Right atrium auricular region (tissue), 2 donors: ENCODE measurements around the gene MBLAC1. TPM values are rescaled to one million over a fixed set of nuclear protein-coding genes. Genes with fewer than 3 reads are reported as not detected.

Experiments used
- DNase-seq: peaks from one replicate; pipeline ENCODE4 v3.0.0-alpha.2; 2019; ENCODE audit warnings: low spot score
- H3K27ac ChIP-seq, 2 donors: fragments of 200-600 bp; sonication (generic); 1 replicate in 1 of 2; 2 replicates in 1 of 2; pipeline ENCODE4 v1.5.1; 2016 to 2019
- H3K27me3 ChIP-seq, 2 donors: fragments of 200-600 bp; sonication (generic); one replicate each; pipeline versions ENCODE4 v1.5.1 to v1.6.0; 2017 to 2019
- H3K36me3 ChIP-seq: fragments of 200-600 bp; sonication (generic); one replicate; pipeline ENCODE4 v1.5.1; 2016
- H3K4me1 ChIP-seq, 2 donors: fragments of 200-600 bp; sonication (generic); one replicate each; pipeline versions ENCODE4 v1.5.1 to v1.6.0; 2017 to 2019
- H3K4me3 ChIP-seq, 2 donors: fragments of 200-600 bp; sonication (generic); 1 replicate in 1 of 2; 2 replicates in 1 of 2; pipeline ENCODE4 v1.5.1; 2017 to 2019; ENCODE audit warnings: mild to moderate bottlenecking in 1 of 2, moderate library complexity in 1 of 2
- H3K9me3 ChIP-seq, 2 donors: fragments of 200-600 bp; sonication (generic); one replicate each; pipeline ENCODE4 v1.5.1; 2019
- total RNA-seq, 2 donors: library from RNA; depleted of rRNA; stranded (reverse); fragments of >200 nt; gene quantifications; one replicate each; pipeline ENCODE4 v1.1.0, GENCODE V29; 2016
- TF ChIP-seq, protein P1 (sequence below), 2 donors: fragments of 200-600 bp; sonication (generic); IDR thresholded peaks; one replicate each; pipeline ENCODE4 v1.5.1; 2019; ENCODE audit warnings: antibody characterized with exemption in 2 of 2

Gene MBLAC1
- total RNA-seq, 2 donors from 2014 or later = 3.3 to 6.1 TPM

DNA sequence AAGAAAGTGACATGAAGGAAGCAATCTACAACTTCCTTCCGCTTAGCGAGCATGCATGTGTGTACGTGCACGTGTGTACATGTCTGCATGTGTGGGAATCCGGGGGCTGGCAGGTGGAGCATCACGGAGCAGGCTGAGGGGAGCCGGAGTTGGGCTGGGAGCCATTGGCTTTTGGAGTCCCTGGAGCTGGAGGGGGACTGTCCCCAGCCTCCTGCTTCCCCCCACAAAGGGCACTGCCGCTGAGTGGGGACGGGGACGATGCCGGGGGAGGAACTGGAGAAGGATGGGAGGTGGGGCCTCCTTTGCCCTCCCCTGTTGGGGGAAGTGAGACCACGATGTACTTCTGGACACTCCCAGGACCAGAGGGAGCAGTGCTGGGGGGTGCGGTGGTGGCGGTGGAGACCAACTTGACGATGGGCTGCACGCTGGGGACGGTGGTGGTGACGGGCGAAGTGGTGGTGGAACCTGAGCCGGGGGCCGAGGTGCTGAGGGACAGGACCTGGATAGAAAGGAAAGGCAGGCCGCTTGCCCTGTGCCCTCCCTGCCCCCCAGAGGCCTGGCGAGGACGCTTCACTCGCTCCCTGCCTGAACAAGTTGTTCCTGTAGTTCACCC, 19.5 kb upstream of the MBLAC1 start:
- no peak overlapping the region for H3K27ac ChIP-seq
- peaks cover 0 to 5% of the 10 kb centered on the region in 2 donors for H3K4me1 ChIP-seq
- no peaks in the 10 kb centered on the region for H3K27me3 ChIP-seq
- TF ChIP-seq, protein P1, sequence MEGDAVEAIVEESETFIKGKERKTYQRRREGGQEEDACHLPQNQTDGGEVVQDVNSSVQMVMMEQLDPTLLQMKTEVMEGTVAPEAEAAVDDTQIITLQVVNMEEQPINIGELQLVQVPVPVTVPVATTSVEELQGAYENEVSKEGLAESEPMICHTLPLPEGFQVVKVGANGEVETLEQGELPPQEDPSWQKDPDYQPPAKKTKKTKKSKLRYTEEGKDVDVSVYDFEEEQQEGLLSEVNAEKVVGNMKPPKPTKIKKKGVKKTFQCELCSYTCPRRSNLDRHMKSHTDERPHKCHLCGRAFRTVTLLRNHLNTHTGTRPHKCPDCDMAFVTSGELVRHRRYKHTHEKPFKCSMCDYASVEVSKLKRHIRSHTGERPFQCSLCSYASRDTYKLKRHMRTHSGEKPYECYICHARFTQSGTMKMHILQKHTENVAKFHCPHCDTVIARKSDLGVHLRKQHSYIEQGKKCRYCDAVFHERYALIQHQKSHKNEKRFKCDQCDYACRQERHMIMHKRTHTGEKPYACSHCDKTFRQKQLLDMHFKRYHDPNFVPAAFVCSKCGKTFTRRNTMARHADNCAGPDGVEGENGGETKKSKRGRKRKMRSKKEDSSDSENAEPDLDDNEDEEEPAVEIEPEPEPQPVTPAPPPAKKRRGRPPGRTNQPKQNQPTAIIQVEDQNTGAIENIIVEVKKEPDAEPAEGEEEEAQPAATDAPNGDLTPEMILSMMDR (IDR thresholded peaks at IDR 0.05) = no peak
- H3K9me3 ChIP-seq = no peaks in the 10 kb centered on the region
- no peak for DNase-seq
- H3K4me3 ChIP-seq = no peak overlapping the region
- H3K36me3 ChIP-seq = peaks cover 58% of the 10 kb centered on the region

DNA sequence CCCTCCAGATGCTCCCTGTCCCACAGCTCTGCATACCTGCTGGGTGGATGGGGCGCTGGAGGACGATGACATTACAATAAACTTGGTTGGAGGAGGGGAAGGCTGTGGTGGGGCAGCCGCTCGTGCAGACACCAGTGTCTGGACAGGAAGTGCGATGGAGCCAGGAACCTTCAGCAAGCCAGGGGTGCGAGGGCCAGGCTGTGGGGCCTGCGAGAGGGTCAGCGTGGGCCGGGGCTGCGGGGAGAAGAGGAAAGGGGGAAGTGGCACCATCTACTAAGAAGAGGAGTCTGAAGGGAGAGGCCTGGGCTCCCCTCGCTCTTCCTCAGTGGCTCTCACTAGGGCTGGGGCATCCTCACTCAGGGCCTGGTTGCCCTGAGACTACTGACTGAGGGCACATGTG, 18.9 kb upstream of the MBLAC1 start:
- Histone ChIP-seq H3K36me3 (peaks cover 65% of the 10 kb centered on the region), H3K4me1 (no peaks in the 10 kb centered on the region), H3K9me3 (no peaks in the 10 kb centered on the region), H3K27me3 (no peaks in the 10 kb centered on the region), H3K27ac (no peak overlapping the region), H3K4me3 (no peak overlapping the region)
- TF ChIP-seq, protein P1 (IDR thresholded peaks at IDR 0.05) = no peak
- no peak for DNase-seq

DNA sequence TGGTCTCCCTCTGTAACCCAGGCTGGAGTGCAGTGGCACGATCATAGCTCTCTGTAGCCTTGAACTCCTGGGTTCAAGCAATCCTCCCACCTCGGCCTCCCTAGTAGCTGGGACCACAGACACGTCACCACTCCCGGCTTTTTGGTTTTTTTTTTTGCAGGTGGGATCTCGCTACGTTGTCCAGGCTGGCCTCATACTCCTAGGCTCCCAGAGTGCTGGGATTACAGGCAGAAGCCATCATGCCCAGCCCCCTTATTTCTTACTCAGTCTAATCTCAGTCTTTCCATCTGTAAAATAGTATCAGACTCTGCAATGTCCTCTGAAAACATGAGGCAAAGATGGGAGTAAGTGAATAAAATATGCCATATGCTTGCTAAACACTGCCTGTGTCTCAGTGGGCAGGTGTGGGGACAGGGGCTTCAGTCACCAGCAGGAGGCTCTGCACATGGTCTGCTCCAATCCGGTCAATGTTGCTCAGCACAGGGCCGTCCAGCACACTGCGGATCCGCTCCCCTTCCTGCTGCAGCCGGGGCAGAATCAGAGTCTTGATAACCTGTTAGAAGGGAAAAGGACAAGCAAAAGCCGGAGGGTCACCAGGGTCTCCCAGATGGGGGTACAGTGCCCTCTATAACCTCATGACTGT, 17.1 kb upstream of the MBLAC1 start:
- TF ChIP-seq, protein P1 (IDR thresholded peaks at IDR 0.05) = no peak
- Histone ChIP-seq H3K4me1 (no peaks in the 10 kb centered on the region), H3K9me3 (no peaks in the 10 kb centered on the region), H3K27me3 (no peaks in the 10 kb centered on the region), H3K27ac (no peak overlapping the region), H3K4me3 (no peak overlapping the region), H3K36me3 (peaks cover 65% of the 10 kb centered on the region)
- DNase-seq = no peak

DNA sequence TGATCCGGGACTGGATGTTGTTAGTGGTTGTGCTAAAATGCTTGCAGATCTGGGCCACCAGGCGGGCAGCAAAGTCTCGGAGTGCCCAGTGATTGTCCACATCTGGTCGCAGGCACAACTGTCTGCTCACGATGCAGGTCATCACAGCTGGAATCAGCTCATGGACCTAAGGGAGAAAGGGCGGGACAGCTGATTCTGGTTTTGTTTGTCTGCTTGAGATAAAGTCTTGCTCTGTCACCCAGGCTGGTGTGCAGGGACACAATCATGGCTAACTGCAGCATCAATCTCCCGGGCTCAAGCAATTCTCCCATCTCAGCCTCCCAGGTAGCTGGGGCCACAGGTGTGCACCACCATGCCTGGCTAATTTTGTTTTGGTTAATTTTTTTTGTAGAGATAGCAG, 15.6 kb upstream of the MBLAC1 start:
- TF ChIP-seq, protein P1 (IDR thresholded peaks at IDR 0.05) = no peak
- no peaks in the 10 kb centered on the region for H3K27me3 ChIP-seq
- H3K36me3 ChIP-seq = peaks cover 51% of the 10 kb centered on the region
- H3K4me1 ChIP-seq = no peaks in the 10 kb centered on the region
- no peak overlapping the region for H3K4me3 ChIP-seq
- no peak for DNase-seq
- H3K27ac ChIP-seq = no peak overlapping the region
- H3K9me3 ChIP-seq = no peaks in the 10 kb centered on the region

DNA sequence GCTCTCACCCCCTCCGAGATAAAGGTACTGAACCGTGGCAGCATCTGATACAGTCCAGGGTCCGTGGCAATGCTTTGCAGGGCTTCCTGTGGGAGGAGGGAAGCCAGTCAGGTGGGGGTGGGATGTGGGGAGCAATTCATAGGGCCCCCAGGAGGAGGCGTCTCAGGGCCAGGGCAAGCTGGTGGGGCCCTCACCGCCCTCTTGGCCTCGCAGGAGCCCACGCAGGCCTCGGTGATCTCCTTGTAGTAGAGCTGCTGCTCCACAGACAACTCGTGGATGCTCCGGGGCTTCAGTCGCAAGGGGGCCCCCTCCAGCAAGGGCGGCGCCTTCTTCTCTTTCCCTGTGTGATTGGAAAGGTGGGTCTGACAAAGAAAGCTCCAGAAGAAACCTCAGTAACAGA, 14.9 kb upstream of the MBLAC1 start:
- Histone ChIP-seq H3K36me3 (peaks cover 45% of the 10 kb centered on the region), H3K4me3 (no peak overlapping the region), H3K9me3 (no peaks in the 10 kb centered on the region), H3K27me3 (no peaks in the 10 kb centered on the region), H3K4me1 (no peaks in the 10 kb centered on the region), H3K27ac (no peak overlapping the region)
- no peak for DNase-seq
- TF ChIP-seq, protein P1 (IDR thresholded peaks at IDR 0.05) = no peak
